WTC11 (cell line): ENCODE results near the gene MAN1B1. TPM values are rescaled to one million over a fixed set of nuclear protein-coding genes. Genes with fewer than 3 reads are reported as not detected.
A peak's percentile ranks its signal among the peaks of the same experiment; 100 is the strongest.

Experiments used
- ATF1 ChIP-seq: sonication (generic); formaldehyde crosslinking; IDR thresholded peaks from 2 replicates; pipeline ENCODE4 v1.8.1; 2023; ENCODE audit warnings: mild to moderate bottlenecking, moderate library complexity, missing genetic modification reagents
- CBFB ChIP-seq: sonication (generic); formaldehyde crosslinking; IDR thresholded peaks from 2 replicates; pipeline ENCODE4 v1.8.1; 2022; ENCODE audit warnings: mild to moderate bottlenecking, low read depth, missing genetic modification reagents
- EMX1 ChIP-seq: fragments of 250-450 bp; sonication (Bioruptor Pico); IDR thresholded peaks from 2 replicates; pipeline ENCODE4 v1.8.0; 2021; ENCODE audit warnings: mild to moderate bottlenecking
- ETV6 ChIP-seq: sonication (generic); formaldehyde crosslinking; IDR thresholded peaks from 2 replicates; pipeline ENCODE4 v1.8.1; 2022; ENCODE audit warnings: mild to moderate bottlenecking, missing genetic modification reagents
- FOXK1 ChIP-seq: sonication (generic); formaldehyde crosslinking; IDR thresholded peaks from 2 replicates; pipeline ENCODE4 v1.8.0; 2022; ENCODE audit warnings: mild to moderate bottlenecking, moderate library complexity, missing genetic modification reagents
- GABPB1 ChIP-seq: sonication (generic); formaldehyde crosslinking; IDR thresholded peaks from 2 replicates; pipeline ENCODE4 v1.8.1; 2023; ENCODE audit warnings: mild to moderate bottlenecking, missing genetic modification reagents
- MYBL2 ChIP-seq: sonication (generic); formaldehyde crosslinking; IDR thresholded peaks from 2 replicates; pipeline ENCODE4 v1.8.1; 2023; ENCODE audit warnings: mild to moderate bottlenecking, moderate library complexity, missing genetic modification reagents
- NFATC4 ChIP-seq: fragments of 250-450 bp; sonication (Bioruptor Pico); IDR thresholded peaks from 2 replicates; pipeline ENCODE4 v1.9.0; 2021; ENCODE audit warnings: mild to moderate bottlenecking
- NR2C2 ChIP-seq: sonication (generic); formaldehyde crosslinking; IDR thresholded peaks from 2 replicates; pipeline ENCODE4 v1.8.0; 2022; ENCODE audit warnings: mild to moderate bottlenecking, missing genetic modification reagents
- SMAD3 ChIP-seq: sonication (generic); formaldehyde crosslinking; IDR thresholded peaks from 2 replicates; pipeline ENCODE4 v1.8.0; 2022; ENCODE audit warnings: missing genetic modification reagents, mild to moderate bottlenecking, borderline replicate concordance
- SP1 ChIP-seq: sonication (generic); formaldehyde crosslinking; conservative IDR thresholded peaks from 2 replicates; pipeline ENCODE4 v1.8.1; 2022; ENCODE audit warnings: missing genetic modification reagents
- TEAD4 ChIP-seq: sonication (generic); formaldehyde crosslinking; IDR thresholded peaks from 2 replicates; pipeline ENCODE4 v1.8.0; 2022; ENCODE audit warnings: mild to moderate bottlenecking, missing genetic modification reagents
- total RNA-seq: library from RNA; stranded (reverse); gene quantifications from 3 replicates; pipeline ENCODE4 v1.2.3, GENCODE V29; 2021
- TF ChIP-seq, protein P1 (sequence below): sonication (generic); formaldehyde crosslinking; IDR thresholded peaks from 2 replicates; pipeline ENCODE4 v1.8.1; 2022; ENCODE audit warnings: low read depth, missing genetic modification reagents, borderline replicate concordance
- TF ChIP-seq, protein P2 (sequence below): sonication (generic); formaldehyde crosslinking; IDR thresholded peaks from 2 replicates; pipeline ENCODE4 v1.8.0; 2022; ENCODE audit warnings: mild to moderate bottlenecking, missing genetic modification reagents
- TF ChIP-seq, protein P3 (sequence below): sonication (generic); formaldehyde crosslinking; IDR thresholded peaks from 2 replicates; pipeline ENCODE4 v1.8.1; 2023; ENCODE audit warnings: mild to moderate bottlenecking, moderate library complexity, missing genetic modification reagents
- TF ChIP-seq, protein P4 (sequence below): fragments of 250-450 bp; sonication (Bioruptor Pico); IDR thresholded peaks from 2 replicates; pipeline ENCODE4 v1.9.0; 2021; ENCODE audit warnings: mild to moderate bottlenecking
- TF ChIP-seq, protein P5 (sequence below): fragments of 250-450 bp; sonication (Bioruptor Pico); conservative IDR thresholded peaks from 2 replicates; pipeline ENCODE4 v1.9.0; 2021; ENCODE audit warnings: mild to moderate bottlenecking
- TF ChIP-seq, protein P6 (sequence below): sonication (generic); formaldehyde crosslinking; conservative IDR thresholded peaks from 2 replicates; pipeline ENCODE4 v1.8.1; 2023; ENCODE audit warnings: mild to moderate bottlenecking, low read depth, missing genetic modification reagents, moderate library complexity
- TF ChIP-seq, protein P7 (sequence below): sonication (generic); formaldehyde crosslinking; IDR thresholded peaks from 2 replicates; pipeline ENCODE4 v1.8.0; 2022; ENCODE audit warnings: mild to moderate bottlenecking, missing genetic modification reagents
- TF ChIP-seq, protein P8 (sequence below): sonication (generic); formaldehyde crosslinking; IDR thresholded peaks from 2 replicates; pipeline ENCODE4 v1.8.1; 2023; ENCODE audit warnings: mild to moderate bottlenecking, missing genetic modification reagents, borderline replicate concordance

The MAN1B1 gene
- total RNA-seq, 1 experiment from 2014 or later = 57.1 TPM

DNA sequence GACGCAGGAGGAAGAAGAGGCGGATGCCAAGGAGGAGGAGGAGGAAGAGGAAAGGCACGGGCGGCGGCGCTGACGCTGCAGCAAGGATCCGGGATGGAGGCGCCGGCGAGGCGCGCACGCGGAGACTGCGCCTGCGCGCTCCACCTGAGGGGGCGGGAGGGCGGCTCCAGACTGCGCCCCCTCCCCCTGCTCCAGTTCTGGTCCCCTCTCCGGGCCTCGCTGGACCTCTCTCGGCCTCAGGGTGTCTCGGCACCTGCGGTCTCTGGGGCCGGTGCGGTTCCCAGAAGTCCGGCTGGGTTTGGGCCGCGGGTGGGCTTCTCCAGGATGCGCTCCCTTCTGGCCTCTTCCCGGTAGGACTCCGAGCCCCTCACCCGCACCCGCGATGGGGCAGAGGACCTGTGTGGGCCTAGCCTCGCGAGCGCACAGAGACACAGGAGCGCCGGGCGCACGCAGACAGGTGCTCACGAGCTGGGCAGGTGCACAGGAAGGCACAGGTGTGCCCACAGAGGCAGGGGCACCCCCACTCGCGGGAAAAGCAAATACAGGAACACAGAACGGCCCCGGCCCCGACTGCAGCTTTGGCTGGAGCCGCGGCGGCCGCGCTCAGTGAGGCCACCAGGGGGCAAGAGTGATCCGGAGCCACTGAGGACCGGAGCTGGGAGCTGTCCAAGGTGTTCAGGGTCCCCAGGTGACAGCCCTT, 40.5 kb upstream of the MAN1B1 start, which contains the start of gene NPDC1 (continued):
- TF ChIP-seq, protein P1, sequence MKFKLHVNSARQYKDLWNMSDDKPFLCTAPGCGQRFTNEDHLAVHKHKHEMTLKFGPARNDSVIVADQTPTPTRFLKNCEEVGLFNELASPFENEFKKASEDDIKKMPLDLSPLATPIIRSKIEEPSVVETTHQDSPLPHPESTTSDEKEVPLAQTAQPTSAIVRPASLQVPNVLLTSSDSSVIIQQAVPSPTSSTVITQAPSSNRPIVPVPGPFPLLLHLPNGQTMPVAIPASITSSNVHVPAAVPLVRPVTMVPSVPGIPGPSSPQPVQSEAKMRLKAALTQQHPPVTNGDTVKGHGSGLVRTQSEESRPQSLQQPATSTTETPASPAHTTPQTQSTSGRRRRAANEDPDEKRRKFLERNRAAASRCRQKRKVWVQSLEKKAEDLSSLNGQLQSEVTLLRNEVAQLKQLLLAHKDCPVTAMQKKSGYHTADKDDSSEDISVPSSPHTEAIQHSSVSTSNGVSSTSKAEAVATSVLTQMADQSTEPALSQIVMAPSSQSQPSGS (CRISPR knock-in tag) = no peak
- TF ChIP-seq ETV6 (CRISPR knock-in tag) (peak; percentile 56; the same call in 1 of the 2 replicates), MYBL2 (CRISPR knock-in tag) (peak; percentile 62; the same call in 1 of the 2 replicates), SMAD3 (CRISPR knock-in tag) (peak; percentile 88), CBFB (CRISPR knock-in tag) (0 out of 2 replicates have a peak, but pooled peaks have one; percentile 66), SP1 (peak; percentile 18; the same call in 1 of the 2 replicates), ATF1 (CRISPR knock-in tag) (0 out of 2 replicates have a peak, but pooled peaks have one; percentile 54), NFATC4 (CRISPR knock-in tag) (no peak), TEAD4 (peak; percentile 71; the same call in 1 of the 2 replicates), EMX1 (CRISPR knock-in tag) (no peak), GABPB1 (CRISPR knock-in tag) (0 out of 2 replicates have a peak, but pooled peaks have one; percentile 22), FOXK1 (CRISPR knock-in tag) (peak; percentile 47; the same call in 1 of the 2 replicates), NR2C2 (CRISPR knock-in tag) (no peak)
- TF ChIP-seq, protein P2, sequence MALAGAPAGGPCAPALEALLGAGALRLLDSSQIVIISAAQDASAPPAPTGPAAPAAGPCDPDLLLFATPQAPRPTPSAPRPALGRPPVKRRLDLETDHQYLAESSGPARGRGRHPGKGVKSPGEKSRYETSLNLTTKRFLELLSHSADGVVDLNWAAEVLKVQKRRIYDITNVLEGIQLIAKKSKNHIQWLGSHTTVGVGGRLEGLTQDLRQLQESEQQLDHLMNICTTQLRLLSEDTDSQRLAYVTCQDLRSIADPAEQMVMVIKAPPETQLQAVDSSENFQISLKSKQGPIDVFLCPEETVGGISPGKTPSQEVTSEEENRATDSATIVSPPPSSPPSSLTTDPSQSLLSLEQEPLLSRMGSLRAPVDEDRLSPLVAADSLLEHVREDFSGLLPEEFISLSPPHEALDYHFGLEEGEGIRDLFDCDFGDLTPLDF (CRISPR knock-in tag) = peak; percentile 66; the same call in 1 of the 2 replicates
- TF ChIP-seq, protein P3, sequence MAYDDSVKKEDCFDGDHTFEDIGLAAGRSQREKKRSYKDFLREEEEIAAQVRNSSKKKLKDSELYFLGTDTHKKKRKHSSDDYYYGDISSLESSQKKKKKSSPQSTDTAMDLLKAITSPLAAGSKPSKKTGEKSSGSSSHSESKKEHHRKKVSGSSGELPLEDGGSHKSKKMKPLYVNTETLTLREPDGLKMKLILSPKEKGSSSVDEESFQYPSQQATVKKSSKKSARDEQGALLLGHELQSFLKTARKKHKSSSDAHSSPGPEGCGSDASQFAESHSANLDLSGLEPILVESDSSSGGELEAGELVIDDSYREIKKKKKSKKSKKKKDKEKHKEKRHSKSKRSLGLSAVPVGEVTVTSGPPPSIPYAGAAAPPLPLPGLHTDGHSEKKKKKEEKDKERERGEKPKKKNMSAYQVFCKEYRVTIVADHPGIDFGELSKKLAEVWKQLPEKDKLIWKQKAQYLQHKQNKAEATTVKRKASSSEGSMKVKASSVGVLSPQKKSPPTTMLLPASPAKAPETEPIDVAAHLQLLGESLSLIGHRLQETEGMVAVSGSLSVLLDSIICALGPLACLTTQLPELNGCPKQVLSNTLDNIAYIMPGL (CRISPR knock-in tag) = peak; percentile 82
- TF ChIP-seq, protein P4, sequence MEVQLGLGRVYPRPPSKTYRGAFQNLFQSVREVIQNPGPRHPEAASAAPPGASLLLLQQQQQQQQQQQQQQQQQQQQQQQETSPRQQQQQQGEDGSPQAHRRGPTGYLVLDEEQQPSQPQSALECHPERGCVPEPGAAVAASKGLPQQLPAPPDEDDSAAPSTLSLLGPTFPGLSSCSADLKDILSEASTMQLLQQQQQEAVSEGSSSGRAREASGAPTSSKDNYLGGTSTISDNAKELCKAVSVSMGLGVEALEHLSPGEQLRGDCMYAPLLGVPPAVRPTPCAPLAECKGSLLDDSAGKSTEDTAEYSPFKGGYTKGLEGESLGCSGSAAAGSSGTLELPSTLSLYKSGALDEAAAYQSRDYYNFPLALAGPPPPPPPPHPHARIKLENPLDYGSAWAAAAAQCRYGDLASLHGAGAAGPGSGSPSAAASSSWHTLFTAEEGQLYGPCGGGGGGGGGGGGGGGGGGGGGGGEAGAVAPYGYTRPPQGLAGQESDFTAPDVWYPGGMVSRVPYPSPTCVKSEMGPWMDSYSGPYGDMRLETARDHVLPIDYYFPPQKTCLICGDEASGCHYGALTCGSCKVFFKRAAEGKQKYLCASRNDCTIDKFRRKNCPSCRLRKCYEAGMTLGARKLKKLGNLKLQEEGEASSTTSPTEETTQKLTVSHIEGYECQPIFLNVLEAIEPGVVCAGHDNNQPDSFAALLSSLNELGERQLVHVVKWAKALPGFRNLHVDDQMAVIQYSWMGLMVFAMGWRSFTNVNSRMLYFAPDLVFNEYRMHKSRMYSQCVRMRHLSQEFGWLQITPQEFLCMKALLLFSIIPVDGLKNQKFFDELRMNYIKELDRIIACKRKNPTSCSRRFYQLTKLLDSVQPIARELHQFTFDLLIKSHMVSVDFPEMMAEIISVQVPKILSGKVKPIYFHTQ (CRISPR knock-in tag) = no peak
- TF ChIP-seq, protein P5, sequence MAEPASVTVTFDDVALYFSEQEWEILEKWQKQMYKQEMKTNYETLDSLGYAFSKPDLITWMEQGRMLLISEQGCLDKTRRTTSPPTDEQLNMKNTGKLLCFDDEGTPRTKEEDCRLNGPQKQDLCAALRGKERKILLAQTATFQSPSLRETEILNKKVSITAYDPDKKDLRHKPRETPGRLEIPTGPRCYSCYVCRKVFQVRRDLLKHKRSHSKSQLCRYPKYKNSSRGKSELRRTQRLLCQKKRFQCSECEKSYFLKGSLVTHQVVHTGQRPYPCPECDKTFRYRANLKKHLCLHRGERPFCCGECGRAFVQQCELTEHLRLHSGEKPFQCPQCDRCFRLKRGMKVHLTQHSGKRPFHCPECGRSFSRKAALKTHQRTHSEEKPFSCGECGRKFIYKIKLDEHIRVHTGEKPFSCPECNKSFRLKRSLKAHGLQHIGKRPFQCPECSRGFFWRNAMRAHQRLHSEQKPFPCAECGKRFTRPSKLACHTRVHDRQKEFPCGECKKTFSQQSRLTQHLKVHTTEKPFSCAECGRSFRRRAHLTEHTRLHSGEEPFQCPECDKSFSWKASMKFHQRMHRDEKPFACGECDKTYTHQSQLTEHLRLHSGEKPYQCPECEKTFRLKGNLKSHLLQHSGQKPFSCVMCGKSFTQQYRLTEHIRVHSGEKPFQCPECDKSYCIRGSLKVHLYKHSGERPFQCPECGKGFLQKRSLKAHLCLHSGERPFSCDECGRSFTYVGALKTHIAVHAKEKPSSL (CRISPR knock-in tag) = no peak
- TF ChIP-seq, protein P6, sequence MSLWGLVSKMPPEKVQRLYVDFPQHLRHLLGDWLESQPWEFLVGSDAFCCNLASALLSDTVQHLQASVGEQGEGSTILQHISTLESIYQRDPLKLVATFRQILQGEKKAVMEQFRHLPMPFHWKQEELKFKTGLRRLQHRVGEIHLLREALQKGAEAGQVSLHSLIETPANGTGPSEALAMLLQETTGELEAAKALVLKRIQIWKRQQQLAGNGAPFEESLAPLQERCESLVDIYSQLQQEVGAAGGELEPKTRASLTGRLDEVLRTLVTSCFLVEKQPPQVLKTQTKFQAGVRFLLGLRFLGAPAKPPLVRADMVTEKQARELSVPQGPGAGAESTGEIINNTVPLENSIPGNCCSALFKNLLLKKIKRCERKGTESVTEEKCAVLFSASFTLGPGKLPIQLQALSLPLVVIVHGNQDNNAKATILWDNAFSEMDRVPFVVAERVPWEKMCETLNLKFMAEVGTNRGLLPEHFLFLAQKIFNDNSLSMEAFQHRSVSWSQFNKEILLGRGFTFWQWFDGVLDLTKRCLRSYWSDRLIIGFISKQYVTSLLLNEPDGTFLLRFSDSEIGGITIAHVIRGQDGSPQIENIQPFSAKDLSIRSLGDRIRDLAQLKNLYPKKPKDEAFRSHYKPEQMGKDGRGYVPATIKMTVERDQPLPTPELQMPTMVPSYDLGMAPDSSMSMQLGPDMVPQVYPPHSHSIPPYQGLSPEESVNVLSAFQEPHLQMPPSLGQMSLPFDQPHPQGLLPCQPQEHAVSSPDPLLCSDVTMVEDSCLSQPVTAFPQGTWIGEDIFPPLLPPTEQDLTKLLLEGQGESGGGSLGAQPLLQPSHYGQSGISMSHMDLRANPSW (CRISPR knock-in tag) = no peak
- TF ChIP-seq, protein P7, sequence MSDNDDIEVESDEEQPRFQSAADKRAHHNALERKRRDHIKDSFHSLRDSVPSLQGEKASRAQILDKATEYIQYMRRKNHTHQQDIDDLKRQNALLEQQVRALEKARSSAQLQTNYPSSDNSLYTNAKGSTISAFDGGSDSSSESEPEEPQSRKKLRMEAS (CRISPR knock-in tag) = peak; percentile 70
- TF ChIP-seq, protein P8, sequence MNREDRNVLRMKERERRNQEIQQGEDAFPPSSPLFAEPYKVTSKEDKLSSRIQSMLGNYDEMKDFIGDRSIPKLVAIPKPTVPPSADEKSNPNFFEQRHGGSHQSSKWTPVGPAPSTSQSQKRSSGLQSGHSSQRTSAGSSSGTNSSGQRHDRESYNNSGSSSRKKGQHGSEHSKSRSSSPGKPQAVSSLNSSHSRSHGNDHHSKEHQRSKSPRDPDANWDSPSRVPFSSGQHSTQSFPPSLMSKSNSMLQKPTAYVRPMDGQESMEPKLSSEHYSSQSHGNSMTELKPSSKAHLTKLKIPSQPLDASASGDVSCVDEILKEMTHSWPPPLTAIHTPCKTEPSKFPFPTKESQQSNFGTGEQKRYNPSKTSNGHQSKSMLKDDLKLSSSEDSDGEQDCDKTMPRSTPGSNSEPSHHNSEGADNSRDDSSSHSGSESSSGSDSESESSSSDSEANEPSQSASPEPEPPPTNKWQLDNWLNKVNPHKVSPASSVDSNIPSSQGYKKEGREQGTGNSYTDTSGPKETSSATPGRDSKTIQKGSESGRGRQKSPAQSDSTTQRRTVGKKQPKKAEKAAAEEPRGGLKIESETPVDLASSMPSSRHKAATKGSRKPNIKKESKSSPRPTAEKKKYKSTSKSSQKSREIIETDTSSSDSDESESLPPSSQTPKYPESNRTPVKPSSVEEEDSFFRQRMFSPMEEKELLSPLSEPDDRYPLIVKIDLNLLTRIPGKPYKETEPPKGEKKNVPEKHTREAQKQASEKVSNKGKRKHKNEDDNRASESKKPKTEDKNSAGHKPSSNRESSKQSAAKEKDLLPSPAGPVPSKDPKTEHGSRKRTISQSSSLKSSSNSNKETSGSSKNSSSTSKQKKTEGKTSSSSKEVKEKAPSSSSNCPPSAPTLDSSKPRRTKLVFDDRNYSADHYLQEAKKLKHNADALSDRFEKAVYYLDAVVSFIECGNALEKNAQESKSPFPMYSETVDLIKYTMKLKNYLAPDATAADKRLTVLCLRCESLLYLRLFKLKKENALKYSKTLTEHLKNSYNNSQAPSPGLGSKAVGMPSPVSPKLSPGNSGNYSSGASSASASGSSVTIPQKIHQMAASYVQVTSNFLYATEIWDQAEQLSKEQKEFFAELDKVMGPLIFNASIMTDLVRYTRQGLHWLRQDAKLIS (CRISPR knock-in tag) = 0 out of 2 replicates have a peak, but pooled peaks have one; percentile 53
